ENCODE data around the gene SPECC1L. TPM values are rescaled to one million over a fixed set of nuclear protein-coding genes. Genes with fewer than 3 reads are reported as not detected.
"Not testable (repeated sequence)": the region's sequence is repeated elsewhere in the genome, so short reads cannot be mapped to it uniquely, and the experiment has no call there.

SPECC1L gene
- total RNA-seq, 1 experiment from 2014 or later, result 35.1 TPM

- Histone ChIP-seq H3K4me1 (ENCODE audit: low read length) (no peaks in the 10 kb centered on the region), H3K9me2 (replicated peaks; ENCODE audit: insufficient read depth, low read length) (no peaks in the 10 kb centered on the region), H4K20me1 (ENCODE audit: insufficient read depth, low read depth, low read length) (no peaks in the 10 kb centered on the region), H3K79me2 (ENCODE audit: low read length) (no peaks in the 10 kb centered on the region), H3K27me3 (ENCODE audit: low read length) (no peaks in the 10 kb centered on the region), H3K4me3 (ENCODE audit: low read length) (no peak overlapping the region), H2AFZ (ENCODE audit: low read length) (no peak overlapping the region), H3K4me2 (ENCODE audit: low read depth, low read length, poor library complexity, severe bottlenecking) (no peak overlapping the region), H3K27ac (ENCODE audit: low read length) (no peak overlapping the region), H3K9me3 (ENCODE audit: low read length) (no peaks in the 10 kb centered on the region), H3K9ac (ENCODE audit: low read length) (no peak overlapping the region), H3K36me3 (ENCODE audit: insufficient read depth, low read length) (no peaks in the 10 kb centered on the region)
- no peak for DNase-seq
These were observed 37.4 kb upstream of the SPECC1L start for GRCh38 chr22:24233235-24233634.

DNA sequence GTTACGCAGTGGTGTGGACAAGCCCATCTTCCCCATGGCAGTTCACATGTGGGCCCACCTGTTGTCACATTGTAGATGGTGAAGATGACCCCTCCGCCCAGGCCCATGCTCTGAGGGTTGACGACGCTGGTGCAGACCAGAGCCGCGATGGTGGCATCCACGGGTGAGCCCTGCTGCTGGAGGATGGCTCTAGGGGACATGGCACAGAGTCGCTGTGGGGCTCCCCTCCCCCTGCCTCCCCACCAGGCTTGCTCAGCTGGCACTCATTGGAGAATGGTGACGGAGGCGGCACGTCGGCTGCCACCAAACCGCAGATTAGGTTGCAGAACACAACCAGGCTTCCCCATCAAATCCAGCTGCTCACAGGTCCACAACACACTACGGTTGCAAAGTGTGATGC, 36.8 kb upstream of the SPECC1L start:
- no peaks in the 10 kb centered on the region for H3K4me1 ChIP-seq (ENCODE audit: low read length)
- no peaks in the 10 kb centered on the region for H3K9me3 ChIP-seq (ENCODE audit: low read length)
- H3K79me2 ChIP-seq (ENCODE audit: low read length), result no peaks in the 10 kb centered on the region
- H3K9me2 ChIP-seq (replicated peaks; ENCODE audit: insufficient read depth, low read length), result no peaks in the 10 kb centered on the region
- no peak overlapping the region for H3K9ac ChIP-seq (ENCODE audit: low read length)
- H3K36me3 ChIP-seq (ENCODE audit: insufficient read depth, low read length), result no peaks in the 10 kb centered on the region
- no peak overlapping the region for H3K27ac ChIP-seq (ENCODE audit: low read length)
- no peaks in the 10 kb centered on the region for H3K27me3 ChIP-seq (ENCODE audit: low read length)
- H3K4me2 ChIP-seq (ENCODE audit: low read depth, low read length, poor library complexity, severe bottlenecking), result no peak overlapping the region
- H3K4me3 ChIP-seq (ENCODE audit: low read length), result no peak overlapping the region
- H4K20me1 ChIP-seq (ENCODE audit: insufficient read depth, low read depth, low read length), result no peaks in the 10 kb centered on the region
- DNase-seq, result no peak
- no peak overlapping the region for H2AFZ ChIP-seq (ENCODE audit: low read length)

GRCh38 chr22:24235315-24235714, 35.3 kb upstream of the SPECC1L start:
- Histone ChIP-seq H3K4me1 (ENCODE audit: low read length) (no peaks in the 10 kb centered on the region), H3K27ac (ENCODE audit: low read length) (no peak overlapping the region)

GRCh38 chr22:24236656-24237055, 34.0 kb upstream of the SPECC1L start:
- no peak overlapping the region for H3K4me2 ChIP-seq (ENCODE audit: low read depth, low read length, poor library complexity, severe bottlenecking)
- no peak for DNase-seq
- H3K27ac ChIP-seq (ENCODE audit: low read length), result no peak overlapping the region
- H3K27me3 ChIP-seq (ENCODE audit: low read length), result no peaks in the 10 kb centered on the region
- H3K4me3 ChIP-seq (ENCODE audit: low read length), result no peak overlapping the region
- H2AFZ ChIP-seq (ENCODE audit: low read length), result no peak overlapping the region
- no peak overlapping the region for H3K9ac ChIP-seq (ENCODE audit: low read length)
- no peaks in the 10 kb centered on the region for H3K4me1 ChIP-seq (ENCODE audit: low read length)
- no peaks in the 10 kb centered on the region for H3K36me3 ChIP-seq (ENCODE audit: insufficient read depth, low read length)
- no peaks in the 10 kb centered on the region for H4K20me1 ChIP-seq (ENCODE audit: insufficient read depth, low read depth, low read length)
- no peaks in the 10 kb centered on the region for H3K9me2 ChIP-seq (replicated peaks; ENCODE audit: insufficient read depth, low read length)
- H3K79me2 ChIP-seq (ENCODE audit: low read length), result no peaks in the 10 kb centered on the region
- no peaks in the 10 kb centered on the region for H3K9me3 ChIP-seq (ENCODE audit: low read length)

More at GRCh38 chr22:24235315-24235714, 35.3 kb upstream of the SPECC1L start:
- no peak overlapping the region for H3K9ac ChIP-seq (ENCODE audit: low read length)
- no peaks in the 10 kb centered on the region for H3K36me3 ChIP-seq (ENCODE audit: insufficient read depth, low read length)
- no peaks in the 10 kb centered on the region for H3K9me2 ChIP-seq (replicated peaks; ENCODE audit: insufficient read depth, low read length)
- H4K20me1 ChIP-seq (ENCODE audit: insufficient read depth, low read depth, low read length), result no peaks in the 10 kb centered on the region
- DNase-seq, result no peak
- no peaks in the 10 kb centered on the region for H3K79me2 ChIP-seq (ENCODE audit: low read length)
- H3K27me3 ChIP-seq (ENCODE audit: low read length), result no peaks in the 10 kb centered on the region
- H3K9me3 ChIP-seq (ENCODE audit: low read length), result no peaks in the 10 kb centered on the region
- H3K4me2 ChIP-seq (ENCODE audit: low read depth, low read length, poor library complexity, severe bottlenecking), result no peak overlapping the region
- H2AFZ ChIP-seq (ENCODE audit: low read length), result no peak overlapping the region
- no peak overlapping the region for H3K4me3 ChIP-seq (ENCODE audit: low read length)

- H3K27me3 ChIP-seq (ENCODE audit: low read length); H3K9ac ChIP-seq (ENCODE audit: low read length); H3K79me2 ChIP-seq (ENCODE audit: low read length); H3K4me3 ChIP-seq (ENCODE audit: low read length); H2AFZ ChIP-seq (ENCODE audit: low read length); H3K36me3 ChIP-seq (ENCODE audit: insufficient read depth, low read length); H3K4me1 ChIP-seq (ENCODE audit: low read length); H4K20me1 ChIP-seq (ENCODE audit: insufficient read depth, low read depth, low read length); H3K9me2 ChIP-seq (replicated peaks; ENCODE audit: insufficient read depth, low read length); H3K27ac ChIP-seq (ENCODE audit: low read length); H3K4me2 ChIP-seq (ENCODE audit: low read depth, low read length, poor library complexity, severe bottlenecking); H3K9me3 ChIP-seq (ENCODE audit: low read length); DNase-seq: not testable (repeated sequence)
These were observed 32.4 kb upstream of the SPECC1L start for GRCh38 chr22:24238101-24238694.

- Histone ChIP-seq H3K9ac (ENCODE audit: low read length) (no peak overlapping the region), H3K36me3 (ENCODE audit: insufficient read depth, low read length) (no peaks in the 10 kb centered on the region), H3K9me3 (ENCODE audit: low read length) (no peaks in the 10 kb centered on the region), H3K79me2 (ENCODE audit: low read length) (no peaks in the 10 kb centered on the region), H3K4me1 (ENCODE audit: low read length) (peaks cover 11% of the 10 kb centered on the region), H3K9me2 (replicated peaks; ENCODE audit: insufficient read depth, low read length) (no peaks in the 10 kb centered on the region), H2AFZ (ENCODE audit: low read length) (no peak overlapping the region), H3K27me3 (ENCODE audit: low read length) (no peaks in the 10 kb centered on the region), H3K4me2 (ENCODE audit: low read depth, low read length, poor library complexity, severe bottlenecking) (no peak overlapping the region), H3K27ac (ENCODE audit: low read length) (no peak overlapping the region), H4K20me1 (ENCODE audit: insufficient read depth, low read depth, low read length) (no peaks in the 10 kb centered on the region), H3K4me3 (ENCODE audit: low read length) (no peak overlapping the region)
- no peak for DNase-seq
These were observed 30.2 kb upstream of the SPECC1L start for GRCh38 chr22:24240381-24240780.

DNA sequence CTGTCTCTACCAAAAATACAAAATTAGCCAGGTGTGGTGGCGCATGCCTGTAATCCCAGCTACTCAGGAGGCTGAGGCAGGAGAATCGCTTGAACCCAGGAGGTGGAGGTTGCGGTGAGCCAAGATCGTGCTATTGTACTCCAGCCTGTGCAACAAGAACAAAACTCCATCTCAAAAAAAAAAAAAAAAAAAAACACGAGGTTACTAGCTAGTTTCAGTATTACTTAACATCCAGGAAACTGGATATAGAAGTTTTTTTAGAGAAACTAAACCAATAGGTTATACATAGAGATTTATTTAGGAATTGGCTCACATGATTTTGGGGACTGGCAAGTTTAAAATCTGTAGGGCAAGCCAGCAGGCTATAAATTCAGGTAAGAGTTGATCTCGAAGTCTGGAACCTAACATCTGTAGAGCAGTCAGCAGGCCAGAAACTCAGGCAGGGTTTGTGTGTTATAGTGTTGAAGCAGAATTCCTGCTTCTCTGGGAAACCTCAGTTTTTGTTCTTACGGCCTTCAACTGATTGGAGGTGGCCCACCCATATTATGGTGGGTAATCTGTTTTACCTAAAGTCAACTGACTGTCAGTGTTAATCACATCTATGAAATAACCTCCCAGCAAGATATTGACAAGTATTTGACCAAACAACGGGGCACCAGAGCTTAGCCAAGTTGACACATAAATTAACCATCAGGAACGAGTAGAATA, 29.5 kb upstream of the SPECC1L start:
- H3K9me2 ChIP-seq (replicated peaks; ENCODE audit: insufficient read depth, low read length); H3K9ac ChIP-seq (ENCODE audit: low read length); H3K79me2 ChIP-seq (ENCODE audit: low read length); H3K9me3 ChIP-seq (ENCODE audit: low read length); H4K20me1 ChIP-seq (ENCODE audit: insufficient read depth, low read depth, low read length); H3K27me3 ChIP-seq (ENCODE audit: low read length); DNase-seq; H3K4me3 ChIP-seq (ENCODE audit: low read length); H3K27ac ChIP-seq (ENCODE audit: low read length); H3K36me3 ChIP-seq (ENCODE audit: insufficient read depth, low read length); H2AFZ ChIP-seq (ENCODE audit: low read length); H3K4me2 ChIP-seq (ENCODE audit: low read depth, low read length, poor library complexity, severe bottlenecking): not testable (repeated sequence)
- peaks cover 11% of the 10 kb centered on the region for H3K4me1 ChIP-seq (ENCODE audit: low read length)

GRCh38 chr22:24243417-24243816, 27.2 kb upstream of the SPECC1L start:
- H3K9ac ChIP-seq (ENCODE audit: low read length); H3K9me3 ChIP-seq (ENCODE audit: low read length); H3K9me2 ChIP-seq (replicated peaks; ENCODE audit: insufficient read depth, low read length); H4K20me1 ChIP-seq (ENCODE audit: insufficient read depth, low read depth, low read length); H3K36me3 ChIP-seq (ENCODE audit: insufficient read depth, low read length); H3K4me3 ChIP-seq (ENCODE audit: low read length); H3K79me2 ChIP-seq (ENCODE audit: low read length); DNase-seq; H2AFZ ChIP-seq (ENCODE audit: low read length); H3K27ac ChIP-seq (ENCODE audit: low read length); H3K27me3 ChIP-seq (ENCODE audit: low read length): not testable (repeated sequence)
- Histone ChIP-seq H3K4me2 (ENCODE audit: low read depth, low read length, poor library complexity, severe bottlenecking) (peak overlapping the region; percentile 22), H3K4me1 (ENCODE audit: low read length) (peaks cover 11% of the 10 kb centered on the region)
